HG03469 (cell line): ENCODE results near the gene SLC44A3.
"Not testable (repeated sequence)": the region's sequence is repeated elsewhere in the genome, so short reads cannot be mapped to it uniquely, and the experiment has no call there.

Experiments
- ATAC-seq: cut with Tn5 transposase; IDR thresholded peaks from one replicate; pipeline ENCODE4 v1.9.1; 2021; ENCODE audit warnings: mild to moderate bottlenecking, moderate library complexity, moderate number of reproducible peaks; ENCODE audit not compliant: unreplicated experiment

The SLC44A3 gene

DNA sequence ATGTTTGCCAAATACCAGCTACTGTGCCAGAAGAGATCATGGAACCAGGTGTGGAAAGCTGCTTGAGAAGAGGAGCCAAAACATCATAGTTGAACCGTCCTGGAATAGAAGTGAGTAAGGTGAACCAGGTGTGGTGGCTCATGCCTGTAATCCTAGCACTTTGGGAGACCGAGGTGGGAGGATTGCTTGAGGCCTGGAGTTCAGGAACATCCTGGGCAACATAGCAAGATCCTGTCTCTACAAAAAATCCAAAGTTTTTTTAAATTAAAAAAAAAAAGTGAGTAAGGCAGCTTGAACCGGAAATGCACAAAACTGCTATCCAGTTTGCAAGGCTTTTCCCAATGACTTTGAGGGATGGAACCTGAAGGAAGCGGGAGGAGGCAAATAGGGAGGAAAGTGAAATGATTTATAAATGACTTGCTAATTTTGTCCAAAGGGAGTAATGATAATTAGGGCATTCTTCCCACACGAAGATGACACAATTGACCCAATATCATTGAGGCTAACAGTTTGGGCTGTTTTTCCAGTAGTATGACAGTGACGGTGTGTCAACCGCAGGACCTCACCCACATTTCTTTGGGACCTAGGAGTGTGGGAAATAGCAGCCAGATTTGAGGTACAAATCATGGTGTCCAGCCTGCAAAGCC lies 108.3 kb downstream of the SLC44A3 start:
- ATAC-seq: no peak

DNA sequence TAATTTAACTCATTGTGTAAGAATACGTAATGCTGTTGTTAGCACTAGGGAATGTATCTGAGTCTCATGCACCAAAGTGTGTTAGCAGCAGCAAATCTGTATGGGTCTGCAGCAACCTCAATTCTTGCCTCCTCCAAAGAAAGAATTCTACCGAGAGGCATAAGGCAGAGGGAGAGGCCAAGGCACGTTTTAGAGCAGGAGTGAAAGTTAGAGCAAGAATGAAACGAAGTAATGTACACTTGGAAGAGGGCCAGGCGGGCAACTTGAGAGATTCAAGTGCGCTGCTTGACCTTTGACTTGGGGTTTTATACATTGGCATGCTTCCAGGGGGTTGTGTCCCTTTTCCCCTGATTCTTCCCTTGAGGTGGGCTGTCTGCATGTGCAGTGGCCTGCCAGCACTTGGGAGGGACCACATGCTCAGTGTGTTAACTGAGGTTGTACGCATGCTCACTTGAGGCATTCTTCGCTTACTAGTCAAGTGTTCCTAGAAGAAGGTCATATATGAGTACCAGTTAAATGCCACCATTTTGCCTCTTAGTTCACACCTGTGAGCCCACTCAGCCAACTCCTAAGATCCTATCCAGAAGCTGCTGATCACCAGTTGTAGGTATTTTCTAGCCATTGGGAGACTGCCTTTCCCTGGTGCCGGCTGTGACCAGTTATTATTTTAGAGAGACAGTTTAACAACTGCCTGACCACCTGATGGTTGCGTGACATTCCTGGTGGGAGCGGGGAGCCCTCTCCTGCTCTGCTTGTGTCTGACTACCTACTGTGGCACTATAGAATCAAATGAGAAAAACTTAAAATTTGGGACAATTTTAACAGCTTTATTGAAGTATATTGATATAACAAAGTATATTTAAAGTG lies 109.4 kb downstream of the SLC44A3 start:
- ATAC-seq: no peak

DNA sequence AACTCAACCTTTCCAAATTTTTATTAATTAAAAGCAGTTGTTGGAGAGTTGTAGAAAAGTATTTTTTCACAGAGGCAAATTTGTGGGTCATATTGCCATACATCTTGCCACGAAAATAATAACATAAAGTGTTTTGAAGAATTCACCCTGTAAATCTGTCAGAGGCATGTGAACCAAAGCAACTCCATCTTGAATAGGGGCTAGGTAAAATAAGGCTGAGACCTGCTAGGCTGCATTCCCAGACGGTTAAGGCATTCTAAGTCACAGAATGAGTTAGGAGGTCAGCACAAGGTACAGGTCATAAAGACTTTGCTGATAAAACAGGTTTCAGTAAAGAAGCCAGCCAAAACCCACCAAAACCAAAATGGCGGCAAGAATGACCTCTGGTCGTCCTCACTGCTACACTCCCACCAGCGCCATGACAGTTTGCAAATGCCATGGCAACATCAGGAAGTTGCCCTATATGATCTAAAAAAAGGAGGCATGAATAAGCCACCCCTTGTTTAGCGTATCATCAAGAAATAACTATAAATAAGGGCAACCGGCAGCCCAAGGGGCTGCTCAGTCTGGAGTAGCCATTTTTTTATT lies 111.2 kb downstream of the SLC44A3 start:
- no peak for ATAC-seq

DNA sequence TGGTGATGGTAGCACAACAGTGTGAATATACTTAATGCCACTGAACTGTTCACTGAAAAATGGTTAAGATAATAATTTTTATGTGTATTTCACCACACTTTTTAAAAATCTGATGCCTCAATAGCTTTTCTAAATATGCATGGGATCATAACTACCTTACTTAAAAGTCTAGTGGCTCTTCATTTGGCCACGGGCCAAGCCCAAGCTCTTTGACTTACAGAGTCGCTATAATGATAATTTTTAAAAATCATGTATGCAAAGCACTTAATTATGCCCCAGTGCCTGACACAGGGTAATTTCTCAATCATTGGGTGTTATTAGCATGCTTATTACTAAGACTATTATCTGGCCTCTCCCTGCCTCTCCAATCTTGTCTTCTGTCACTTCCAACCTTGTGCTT lies 114.4 kb downstream of the SLC44A3 start:
- no peak for ATAC-seq

DNA sequence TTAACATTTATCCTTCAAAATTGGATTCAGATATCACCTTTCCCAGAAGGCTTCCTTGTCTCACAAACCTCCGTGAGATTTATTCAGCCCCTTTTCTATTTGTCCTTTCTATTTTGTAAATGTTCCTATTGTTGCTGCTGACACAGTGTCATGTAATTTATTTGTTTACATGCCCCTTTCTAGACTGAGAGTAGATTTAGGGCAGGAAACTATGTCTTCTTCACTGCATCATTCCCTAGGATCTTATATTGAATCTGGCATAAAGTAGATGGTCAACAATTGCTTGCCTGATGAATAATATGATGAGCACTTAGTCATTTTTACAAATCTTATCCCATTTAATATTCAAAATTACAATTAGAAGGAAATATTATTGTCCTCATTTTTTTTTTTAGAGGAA lies 114.9 kb downstream of the SLC44A3 start:
- ATAC-seq: no peak

- no peak for ATAC-seq
These were observed 115.3 kb downstream of the SLC44A3 start for GRCh38 chr1:94935476-94935875.

GRCh38 chr1:94936861-94937620 lies 116.9 kb downstream of the SLC44A3 start:
- ATAC-seq: no peak

DNA sequence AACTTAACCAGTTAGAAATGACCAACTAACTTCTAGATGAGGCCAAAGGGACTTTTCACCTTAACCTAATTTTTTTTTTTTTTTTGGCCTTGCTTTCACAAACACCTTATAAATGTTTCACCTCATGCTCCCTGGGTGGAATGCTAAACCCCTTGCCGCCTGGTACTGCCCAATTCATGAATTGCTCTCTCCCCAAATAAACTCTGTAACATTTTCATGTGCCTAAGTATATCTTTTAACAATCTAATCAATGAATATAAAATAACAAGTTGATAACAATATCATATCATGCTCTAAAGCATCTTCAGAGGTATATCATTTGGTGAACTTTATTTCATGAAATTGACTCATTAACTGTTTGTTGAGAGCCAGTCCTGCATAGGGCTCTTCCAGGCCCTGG lies 117.7 kb downstream of the SLC44A3 start:
- ATAC-seq: no peak

DNA sequence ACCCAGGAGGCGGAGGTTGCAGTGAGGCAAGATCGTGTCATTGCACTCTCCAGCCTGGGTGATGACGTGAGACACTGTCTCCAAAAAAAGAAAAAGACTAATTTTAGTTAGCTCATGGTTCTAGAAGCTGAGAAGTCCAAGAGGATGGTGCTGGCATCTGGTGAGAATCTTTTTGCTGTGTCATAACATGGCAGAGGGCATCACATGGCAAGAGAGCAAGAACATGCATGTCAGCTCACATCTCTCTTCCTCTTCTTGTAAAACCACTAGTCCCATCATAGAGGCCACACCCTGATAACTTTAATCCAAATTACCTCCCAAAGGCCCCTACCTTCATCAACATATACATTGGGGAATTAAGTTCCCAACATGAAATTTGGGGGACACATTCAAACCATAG lies 120.6 kb downstream of the SLC44A3 start:
- no peak for ATAC-seq

- ATAC-seq: not testable (repeated sequence)
These were observed 121.3 kb downstream of the SLC44A3 start for GRCh38 chr1:94941480-94941879.

DNA sequence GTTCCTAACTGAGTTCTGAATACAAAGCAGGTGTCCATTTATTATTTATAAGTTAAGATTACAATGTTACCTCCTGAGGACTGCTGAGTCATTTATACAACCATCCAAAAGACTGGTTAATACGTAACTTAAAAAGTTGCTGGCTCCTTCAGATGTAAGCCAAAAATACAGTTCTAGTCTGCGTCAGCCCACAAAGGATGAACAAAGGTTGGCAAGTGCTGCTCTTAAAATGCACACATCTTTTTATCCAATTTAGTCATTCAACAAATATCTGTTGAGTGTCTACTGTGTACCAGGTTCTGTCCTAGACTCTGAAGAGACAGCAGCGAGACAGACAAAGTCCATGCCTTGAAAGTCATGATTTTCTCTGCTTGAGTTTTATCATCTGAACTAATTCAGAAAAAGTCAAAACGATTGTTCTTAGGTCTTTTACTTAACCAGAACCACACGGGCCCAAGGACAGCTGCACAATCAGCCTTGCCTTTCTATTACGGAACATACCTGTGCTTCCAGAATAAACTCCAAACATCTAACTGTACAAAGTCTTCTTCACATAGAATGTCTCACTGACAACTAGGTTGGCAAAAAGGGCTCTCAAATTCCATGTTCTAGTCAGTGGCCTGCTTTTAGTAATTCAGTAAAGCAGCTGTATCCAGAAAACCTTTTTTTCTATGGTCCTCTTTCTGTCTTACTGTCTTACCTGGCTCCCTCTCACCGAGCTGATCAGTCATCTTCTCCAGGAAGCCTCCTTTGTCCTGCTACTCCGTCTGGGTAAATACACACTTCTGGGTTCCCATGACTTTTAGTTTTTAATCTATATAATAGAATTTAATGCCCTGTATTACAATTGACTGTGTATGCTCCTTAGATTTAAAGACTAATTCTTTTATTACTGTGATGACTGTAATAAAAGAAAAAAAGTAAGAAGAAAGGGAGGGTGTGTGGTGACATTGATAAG lies 122.3 kb downstream of the SLC44A3 start:
- ATAC-seq: no peak
